ENCODE results near the gene IGSF1. TPM values are rescaled to one million over a fixed set of nuclear protein-coding genes. Genes with fewer than 3 reads are reported as not detected.
"Not testable (repeated sequence)": the region's sequence is repeated elsewhere in the genome, so short reads cannot be mapped to it uniquely, and the experiment has no call there.

The IGSF1 gene
- total RNA-seq, 2 donors from 2014 or later: 0.62 to 1.5 TPM

- DNase-seq (ENCODE audit: low spot score): no peak
- intact Hi-C loops (cut with DNase I): no loop called here
Measured at GRCh38 chrX:131279197-131279596, 9.9 kb downstream of the IGSF1 start.

GRCh38 chrX:131277543-131278136, 11.5 kb downstream of the IGSF1 start:
- intact Hi-C loops (cut with DNase I): no loop called here

GRCh38 chrX:131273011-131273410, 16.1 kb downstream of the IGSF1 start:
- DNase-seq (ENCODE audit: low spot score): no peak
- intact Hi-C loops (cut with DNase I): no loop called here

More at GRCh38 chrX:131277543-131278136, 11.5 kb downstream of the IGSF1 start:
- no peak for DNase-seq (ENCODE audit: low spot score)

- intact Hi-C loops (cut with DNase I): no loop called here
- DNase-seq (ENCODE audit: low spot score): no peak
Measured at GRCh38 chrX:131271826-131272225, 17.3 kb downstream of the IGSF1 start.

GRCh38 chrX:131271274-131271673, 17.8 kb downstream of the IGSF1 start:
- intact Hi-C loops (cut with DNase I): no loop called here
- DNase-seq (ENCODE audit: low spot score): no peak

- intact Hi-C loops (cut with DNase I): no loop called here
- no peak for DNase-seq (ENCODE audit: low spot score)
Measured at GRCh38 chrX:131270080-131270479, 19.0 kb downstream of the IGSF1 start.

- no peak for DNase-seq (ENCODE audit: low spot score)
Measured at GRCh38 chrX:131264665-131265064, 24.4 kb downstream of the IGSF1 start.

GRCh38 chrX:131264053-131264452, 25.1 kb downstream of the IGSF1 start:
- intact Hi-C loops (cut with DNase I): no loop called here
- DNase-seq (ENCODE audit: low spot score): no peak

More at GRCh38 chrX:131264665-131265064, 24.4 kb downstream of the IGSF1 start:
- intact Hi-C loops (cut with DNase I): no loop called here

GRCh38 chrX:131262738-131263679, 26.1 kb downstream of the IGSF1 start:
- intact Hi-C loops (cut with DNase I): no loop called here
- DNase-seq (ENCODE audit: low spot score): no peak

- intact Hi-C loops (cut with DNase I): no loop called here
- no peak for DNase-seq (ENCODE audit: low spot score)
Measured at GRCh38 chrX:131262200-131262599, 26.9 kb downstream of the IGSF1 start.

GRCh38 chrX:131257367-131257766, 31.7 kb downstream of the IGSF1 start:
- intact Hi-C loops (cut with DNase I): no loop called here
- no peak for DNase-seq (ENCODE audit: low spot score)

GRCh38 chrX:131250984-131251738, 37.9 kb downstream of the IGSF1 start:
- intact Hi-C loops (cut with DNase I): not testable (repeated sequence)

GRCh38 chrX:131239057-131239456, 50.0 kb downstream of the IGSF1 start:
- intact Hi-C loops (cut with DNase I): no loop called here
- DNase-seq (ENCODE audit: low spot score): no peak

More at GRCh38 chrX:131250984-131251738, 37.9 kb downstream of the IGSF1 start:
- not testable (repeated sequence) for DNase-seq (ENCODE audit: low spot score)

GRCh38 chrX:131237363-131237762, 51.7 kb downstream of the IGSF1 start:
- no peak for DNase-seq (ENCODE audit: low spot score)
- intact Hi-C loops (cut with DNase I): no loop called here

- DNase-seq (ENCODE audit: low spot score): no peak
- intact Hi-C loops (cut with DNase I): no loop called here
Measured at GRCh38 chrX:131235768-131236545, 53.1 kb downstream of the IGSF1 start.

GRCh38 chrX:131227608-131228007, 61.5 kb downstream of the IGSF1 start:
- DNase-seq (ENCODE audit: low spot score): no peak

GRCh38 chrX:131226591-131226990, 62.5 kb downstream of the IGSF1 start:
- no peak for DNase-seq (ENCODE audit: low spot score)
- intact Hi-C loops (cut with DNase I): no loop called here

More at GRCh38 chrX:131227608-131228007, 61.5 kb downstream of the IGSF1 start:
- intact Hi-C loops (cut with DNase I): no loop called here

- no peak for DNase-seq (ENCODE audit: low spot score)
- intact Hi-C loops (cut with DNase I): no loop called here
Measured at GRCh38 chrX:131225078-131225477, 64.0 kb downstream of the IGSF1 start.
